GM19240 (cell line): Measurements from ENCODE around the gene SDHD.
"Not testable (repeated sequence)": the region's sequence is repeated elsewhere in the genome, so short reads cannot be mapped to it uniquely, and the experiment has no call there.

Source experiments
- DNase-seq: peaks from one replicate; pipeline ENCODE4 v3.0.0; 2011; ENCODE audit warnings: low spot score; ENCODE audit not compliant: insufficient read length

Gene SDHD

GRCh38 chr11:112086422-112087191 lies at the start of gene SDHD, which contains the start of gene TIMM8B:
Gene SDHD (plus strand): TSS chr11:112086873. CDS start chr11:112086908, 35 bp downstream.
Gene TIMM8B (minus strand): TSS chr11:112086756. CDS start chr11:112086723, 33 bp downstream.
- peak; percentile 91 for DNase-seq

GRCh38 chr11:112037527-112037926 lies 49.1 kb upstream of the SDHD start:
- no peak for DNase-seq

GRCh38 chr11:112042161-112042960 lies 44.3 kb upstream of the SDHD start:
- no peak for DNase-seq

- DNase-seq: no peak
Observed at GRCh38 chr11:112042961-112043304, 43.7 kb upstream of the SDHD start.

- DNase-seq: no peak
Observed at GRCh38 chr11:112044961-112045360, 41.7 kb upstream of the SDHD start.

- DNase-seq: not testable (repeated sequence)
Observed at GRCh38 chr11:112046647-112047046, 40.0 kb upstream of the SDHD start.

GRCh38 chr11:112048256-112048655 lies 38.4 kb upstream of the SDHD start:
- not testable (repeated sequence) for DNase-seq

- no peak for DNase-seq
Observed at GRCh38 chr11:112049777-112050176, 36.9 kb upstream of the SDHD start.

- no peak for DNase-seq
Observed at GRCh38 chr11:112050721-112051120, 36.0 kb upstream of the SDHD start.

GRCh38 chr11:112051768-112052167 lies 34.9 kb upstream of the SDHD start:
- DNase-seq: no peak

GRCh38 chr11:112057170-112057569 lies 29.5 kb upstream of the SDHD start:
- no peak for DNase-seq

GRCh38 chr11:112058103-112058502 lies 28.6 kb upstream of the SDHD start:
- DNase-seq: no peak

- no peak for DNase-seq
Observed at GRCh38 chr11:112062923-112063322, 23.8 kb upstream of the SDHD start.

- DNase-seq: peak; percentile 50
Observed at GRCh38 chr11:112073941-112074811, 12.5 kb upstream of the SDHD start, which contains the start of the genes NKAPD1 and PIH1D2. Gene NKAPD1 (plus strand): TSS chr11:112074299. CDS start chr11:112075575, 1,276 bp downstream. Gene PIH1D2 (minus strand): TSS chr11:112074017. CDS start chr11:112073174, 843 bp downstream.

GRCh38 chr11:112082729-112083128 lies 3.9 kb upstream of the SDHD start:
- DNase-seq: no peak

GRCh38 chr11:112085822-112086421 lies 751 bp upstream of the SDHD start:
- peak; percentile 28 for DNase-seq

GRCh38 chr11:112087212-112087611 lies 539 bp downstream of the SDHD start:
- no peak for DNase-seq

GRCh38 chr11:112095302-112095701 lies 8.6 kb downstream of the SDHD start:
- DNase-seq: not testable (repeated sequence)

- DNase-seq: no peak
Observed at GRCh38 chr11:112096194-112096593, 9.5 kb downstream of the SDHD start.

GRCh38 chr11:112097734-112098528 lies 11.3 kb downstream of the SDHD start:
- no peak for DNase-seq
